K562 (cell line): Measurements from ENCODE around the gene TMEM181. TPM values are rescaled to one million over a fixed set of nuclear protein-coding genes. Genes with fewer than 3 reads are reported as not detected.

Source experiments
- AFF1 ChIP-seq, 2 experiments: fragments of 450-650 bp; IDR thresholded peaks; 2 replicates each; pipeline ENCODE4 v1.6.1; 2018; ENCODE audit warnings: mild to moderate bottlenecking in 2 of 2, low read depth in 1 of 2; ENCODE audit not compliant: partially characterized antibody in 2 of 2
- CXXC5 ChIP-seq: fragments of 250-450 bp; sonication (Bioruptor Pico); IDR thresholded peaks from 2 replicates; pipeline ENCODE4 v1.8.0; 2022; ENCODE audit warnings: inconsistent platforms, mild to moderate bottlenecking, moderate library complexity
- FOXP1 ChIP-seq: sonication (generic); formaldehyde crosslinking; IDR thresholded peaks from 2 replicates; pipeline ENCODE4 v1.8.0; 2022; ENCODE audit warnings: mild to moderate bottlenecking, missing genetic modification reagents
- NFE2 ChIP-seq: IDR thresholded peaks from 2 replicates; pipeline ENCODE4 v1.6.1; 2014; ENCODE audit warnings: antibody characterized with exemption, low read depth
- NR2C2 ChIP-seq, 2 experiments: fragments of 200-800 bp in 1 of 2; sonication (Bioruptor generic) in 1 of 2; sonication (generic) in 1 of 2; formaldehyde crosslinking in 1 of 2; IDR thresholded peaks; 2 replicates each; pipeline versions ENCODE4 v1.6.1 to v1.8.0; 2016 to 2022; ENCODE audit warnings: mild to moderate bottlenecking in 1 of 2, missing compliant biosample characterization in 1 of 2, missing genetic modification characterization in 1 of 2, missing genetic modification reagents in 1 of 2
- NR4A1 ChIP-seq, 2 experiments: fragments of 250-450 bp in 1 of 2; fragments of 450-650 bp in 1 of 2; sonication (Bioruptor Pico) in 1 of 2; IDR thresholded peaks; 2 replicates each; pipeline versions ENCODE4 v1.4.0 to v1.6.1; 2016 to 2020; ENCODE audit warnings: mild to moderate bottlenecking in 2 of 2, missing compliant biosample characterization in 1 of 2, missing genetic modification characterization in 1 of 2, moderate library complexity in 1 of 2
- TBP ChIP-seq: optimal IDR thresholded peaks from 2 replicates; pipeline ENCODE3; 2011; ENCODE audit warnings: low read depth, low read length, improper control_type of control experiment
- ZBTB7A ChIP-seq: IDR thresholded peaks from 2 replicates; pipeline ENCODE4 v1.6.1; 2011; ENCODE audit warnings: low read depth, mild to moderate bottlenecking, low read length, moderate library complexity, borderline replicate concordance; ENCODE audit not compliant: control insufficient read depth
- ZNF134 ChIP-seq: fragments of 250-450 bp; sonication (Bioruptor Pico); conservative IDR thresholded peaks from 2 replicates; pipeline ENCODE4 v1.4.0; 2020
- ZNF408 ChIP-seq: fragments of 250-450 bp; sonication (Bioruptor Pico); IDR thresholded peaks from 2 replicates; pipeline ENCODE4 v1.4.0; 2020; ENCODE audit warnings: low read depth, mild to moderate bottlenecking, moderate library complexity
- polyA plus RNA-seq, 8 experiments: library from polyadenylated mRNA; depleted of rRNA in 4 of 8; stranded (reverse) in 5 of 8; unstranded in 3 of 8; fragments of >200 nt; fragmentation: Nextera tagmentation in 2 of 8; fragmentation: Illumina TruSeq in 1 of 8; extraction: Ambion mirVana in 2 of 8; extraction: Trizol in 1 of 8; gene quantifications; 2 replicates each; pipeline versions ENCODE4 v1.2.1 to v1.2.3, GENCODE V29; 2011 to 2014; ENCODE audit warnings: inconsistent platforms in 1 of 8, missing spikeins in 1 of 8
- total RNA-seq, 7 experiments: library from RNA; depleted of rRNA in 6 of 7; stranded (reverse); fragments of >200 nt in 6 of 7; fragmentation: Illumina TruSeq in 2 of 7; extraction: Trizol in 2 of 7; gene quantifications; 2 replicates each; pipeline versions ENCODE4 v1.2.1 to v1.2.3, GENCODE V29; 2011 to 2021; ENCODE audit warnings: low replicate concordance in 1 of 7
- TF ChIP-seq, protein P1 (sequence below), 2 experiments: IDR thresholded peaks; 2 replicates each; pipeline ENCODE4 v1.6.1; 2012; ENCODE audit warnings: improper control_type of control experiment in 2 of 2, low read depth in 2 of 2, low read length in 2 of 2, borderline replicate concordance in 1 of 2
- TF ChIP-seq, protein P2 (sequence below): fragments of 250-450 bp; sonication (Bioruptor Pico); IDR thresholded peaks from 2 replicates; pipeline ENCODE4 v1.8.0; 2021; ENCODE audit warnings: mild to moderate bottlenecking, moderate library complexity
- TF ChIP-seq, protein P3 (sequence below): fragments of 450-650 bp; IDR thresholded peaks from 2 replicates; pipeline ENCODE4 v1.6.1; 2016; ENCODE audit warnings: borderline replicate concordance

TMEM181 gene
- total and polyA plus RNA-seq, 9 of the 15 experiments (the other 6 are each of a cell fraction or from before 2014, with no cell fraction given): 5.6 to 27.2 (median 19.9) TPM

DNA sequence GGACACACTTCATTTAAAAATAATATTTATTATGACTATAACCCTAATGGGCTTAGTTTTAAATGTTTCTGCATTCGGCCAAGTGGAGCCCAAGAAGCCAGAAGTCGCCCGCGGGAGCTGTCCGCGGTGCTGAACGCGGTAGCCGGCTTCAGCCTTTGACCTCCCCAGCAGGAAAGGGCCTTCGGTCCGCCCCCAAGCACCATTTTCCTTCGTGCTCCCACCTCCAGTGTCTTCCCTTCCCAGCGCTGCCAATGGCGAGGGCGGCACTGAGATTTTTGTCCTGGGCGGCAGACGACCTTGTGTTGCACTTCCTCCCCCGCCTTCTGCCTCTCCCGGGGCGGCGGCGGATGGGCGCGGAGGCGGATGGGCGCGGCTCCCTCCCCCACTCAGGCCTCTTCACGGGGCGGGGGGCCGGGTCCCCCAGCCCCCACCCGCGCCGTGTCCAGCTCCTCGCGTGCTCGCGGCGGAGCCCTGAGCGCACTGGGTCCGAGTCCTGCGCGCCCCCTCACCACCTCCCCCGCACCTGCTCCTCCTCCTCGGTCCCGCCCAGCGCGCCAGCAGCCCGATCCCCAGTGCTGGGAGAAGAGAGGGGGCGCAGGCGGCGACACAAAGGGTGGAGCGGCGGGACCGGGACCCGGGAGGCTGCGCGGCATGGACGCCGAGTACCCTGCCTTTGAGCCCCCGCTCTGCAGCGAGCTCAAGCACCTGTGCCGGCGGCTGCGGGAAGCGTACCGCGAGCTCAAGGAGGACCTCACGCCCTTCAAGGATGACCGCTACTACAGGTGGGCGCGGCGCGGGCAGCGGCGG, 23.6 kb upstream of the TMEM181 start (continued):
- TF ChIP-seq NR2C2 (CRISPR knock-in tag; IDR thresholded peaks at IDR 0.05) (peak; percentile 94), NR2C2 (tag; IDR thresholded peaks at IDR 0.05) (peak; percentile 95), ZNF408 (no peak), CXXC5 (CRISPR knock-in tag) (peak; percentile 77), ZNF134 (no peak; the same call in 1 of the 2 replicates), ZBTB7A (peak; percentile 77), NR4A1 (CRISPR knock-in tag; IDR thresholded peaks at IDR 0.05) (peak; percentile 25; the same call in 1 of the 2 replicates), NR4A1 (tag; IDR thresholded peaks at IDR 0.05) (no peak), FOXP1 (CRISPR knock-in tag) (peak; percentile 40; the same call in 1 of the 2 replicates), NFE2 (no peak), AFF1 (IDR thresholded peaks at IDR 0.05; ENCODE audit: low read depth in 1 of 2, partially characterized antibody in 2 of 2) (peak in 1 of 2 experiments; percentile 97), TBP (no peak)
- TF ChIP-seq, protein P1, sequence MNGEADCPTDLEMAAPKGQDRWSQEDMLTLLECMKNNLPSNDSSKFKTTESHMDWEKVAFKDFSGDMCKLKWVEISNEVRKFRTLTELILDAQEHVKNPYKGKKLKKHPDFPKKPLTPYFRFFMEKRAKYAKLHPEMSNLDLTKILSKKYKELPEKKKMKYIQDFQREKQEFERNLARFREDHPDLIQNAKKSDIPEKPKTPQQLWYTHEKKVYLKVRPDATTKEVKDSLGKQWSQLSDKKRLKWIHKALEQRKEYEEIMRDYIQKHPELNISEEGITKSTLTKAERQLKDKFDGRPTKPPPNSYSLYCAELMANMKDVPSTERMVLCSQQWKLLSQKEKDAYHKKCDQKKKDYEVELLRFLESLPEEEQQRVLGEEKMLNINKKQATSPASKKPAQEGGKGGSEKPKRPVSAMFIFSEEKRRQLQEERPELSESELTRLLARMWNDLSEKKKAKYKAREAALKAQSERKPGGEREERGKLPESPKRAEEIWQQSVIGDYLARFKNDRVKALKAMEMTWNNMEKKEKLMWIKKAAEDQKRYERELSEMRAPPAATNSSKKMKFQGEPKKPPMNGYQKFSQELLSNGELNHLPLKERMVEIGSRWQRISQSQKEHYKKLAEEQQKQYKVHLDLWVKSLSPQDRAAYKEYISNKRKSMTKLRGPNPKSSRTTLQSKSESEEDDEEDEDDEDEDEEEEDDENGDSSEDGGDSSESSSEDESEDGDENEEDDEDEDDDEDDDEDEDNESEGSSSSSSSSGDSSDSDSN (IDR thresholded peaks at IDR 0.05; ENCODE audit: borderline replicate concordance in 1 of 2, low read depth in 2 of 2, low read length in 2 of 2): 0 out of 4 replicates have a peak, but pooled peaks of 1 of the 2 experiments have one; percentile 34
- TF ChIP-seq, protein P2, sequence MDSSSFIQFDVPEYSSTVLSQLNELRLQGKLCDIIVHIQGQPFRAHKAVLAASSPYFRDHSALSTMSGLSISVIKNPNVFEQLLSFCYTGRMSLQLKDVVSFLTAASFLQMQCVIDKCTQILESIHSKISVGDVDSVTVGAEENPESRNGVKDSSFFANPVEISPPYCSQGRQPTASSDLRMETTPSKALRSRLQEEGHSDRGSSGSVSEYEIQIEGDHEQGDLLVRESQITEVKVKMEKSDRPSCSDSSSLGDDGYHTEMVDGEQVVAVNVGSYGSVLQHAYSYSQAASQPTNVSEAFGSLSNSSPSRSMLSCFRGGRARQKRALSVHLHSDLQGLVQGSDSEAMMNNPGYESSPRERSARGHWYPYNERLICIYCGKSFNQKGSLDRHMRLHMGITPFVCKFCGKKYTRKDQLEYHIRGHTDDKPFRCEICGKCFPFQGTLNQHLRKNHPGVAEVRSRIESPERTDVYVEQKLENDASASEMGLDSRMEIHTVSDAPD (CRISPR knock-in tag): no peak
- TF ChIP-seq, protein P3, sequence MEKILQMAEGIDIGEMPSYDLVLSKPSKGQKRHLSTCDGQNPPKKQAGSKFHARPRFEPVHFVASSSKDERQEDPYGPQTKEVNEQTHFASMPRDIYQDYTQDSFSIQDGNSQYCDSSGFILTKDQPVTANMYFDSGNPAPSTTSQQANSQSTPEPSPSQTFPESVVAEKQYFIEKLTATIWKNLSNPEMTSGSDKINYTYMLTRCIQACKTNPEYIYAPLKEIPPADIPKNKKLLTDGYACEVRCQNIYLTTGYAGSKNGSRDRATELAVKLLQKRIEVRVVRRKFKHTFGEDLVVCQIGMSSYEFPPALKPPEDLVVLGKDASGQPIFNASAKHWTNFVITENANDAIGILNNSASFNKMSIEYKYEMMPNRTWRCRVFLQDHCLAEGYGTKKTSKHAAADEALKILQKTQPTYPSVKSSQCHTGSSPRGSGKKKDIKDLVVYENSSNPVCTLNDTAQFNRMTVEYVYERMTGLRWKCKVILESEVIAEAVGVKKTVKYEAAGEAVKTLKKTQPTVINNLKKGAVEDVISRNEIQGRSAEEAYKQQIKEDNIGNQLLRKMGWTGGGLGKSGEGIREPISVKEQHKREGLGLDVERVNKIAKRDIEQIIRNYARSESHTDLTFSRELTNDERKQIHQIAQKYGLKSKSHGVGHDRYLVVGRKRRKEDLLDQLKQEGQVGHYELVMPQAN: peak; percentile 64; the same call in 1 of the 2 replicates
